Measurements from ENCODE around the gene IKZF1.
A peak's percentile ranks its signal among the peaks of the same experiment; 100 is the strongest.

Gene IKZF1

GRCh38 chr7:50293509-50294179 lies 10.9 kb upstream of the IKZF1 start:
- no peak overlapping the region for H3K27ac ChIP-seq (ENCODE audit: insufficient read depth in 1 of 2, low read depth in 1 of 2, low read length in 2 of 2, poor library complexity in 1 of 2, severe bottlenecking in 2 of 2)
- no peaks in the 10 kb centered on the region for H3K36me3 ChIP-seq (ENCODE audit: control insufficient read depth in 4 of 4, insufficient read depth in 4 of 4, low read length in 3 of 4)
- no peaks in the 10 kb centered on the region for H3K4me1 ChIP-seq (ENCODE audit: control extremely low read depth in 1 of 4, control insufficient read depth in 4 of 4, insufficient read depth in 4 of 4, low read length in 3 of 4)
- POLR2A ChIA-PET = no interaction called here
- H3K27me3 ChIP-seq (replicated peaks in 2 of 5; ENCODE audit: control insufficient read depth in 4 of 5, insufficient read depth in 5 of 5, low read length in 4 of 5) = no peaks in the 10 kb centered on the region
- H3K9me3 ChIP-seq (ENCODE audit: control extremely low read depth in 1 of 5, control insufficient read depth in 4 of 5, insufficient read depth in 2 of 5, low read depth in 1 of 5, low read length in 4 of 5) = no peaks in the 10 kb centered on the region
- DNase-seq = no peak
- no peak overlapping the region for H3K4me3 ChIP-seq (ENCODE audit: control insufficient read depth in 1 of 7, extremely low read depth in 1 of 7, insufficient read depth in 4 of 7, low read depth in 2 of 7, low read length in 6 of 7)
- 86% methylated on average over 5 of the region's 7 CpGs for WGBS (ENCODE audit: insufficient coverage)
- CTCF ChIA-PET = interaction anchor here (0.8 to 1.3 kb wide), 2 partner anchors 12 to 87 kb away, joined by 3 read pairs; no protein-coding TSS in a partner anchor

- H3K36me3 ChIP-seq (ENCODE audit: control insufficient read depth in 4 of 4, insufficient read depth in 4 of 4, low read length in 3 of 4) = no peaks in the 10 kb centered on the region
- H3K9me3 ChIP-seq (ENCODE audit: control extremely low read depth in 1 of 5, control insufficient read depth in 4 of 5, insufficient read depth in 2 of 5, low read depth in 1 of 5, low read length in 4 of 5) = no peaks in the 10 kb centered on the region
- ChIA-PET CTCF (interaction anchor here (1.2 to 1.3 kb wide), 3 partner anchors 13 to 75 kb away, joined by 3 read pairs; no protein-coding TSS in a partner anchor), POLR2A (no interaction called here)
- WGBS (ENCODE audit: insufficient coverage) = 93% methylated on average over 3 of the region's 5 CpGs
- H3K4me3 ChIP-seq (ENCODE audit: control insufficient read depth in 1 of 7, extremely low read depth in 1 of 7, insufficient read depth in 4 of 7, low read depth in 2 of 7, low read length in 6 of 7) = no peak overlapping the region
- peaks cover 0 to 1% (median under 1%) of the 10 kb centered on the region in 4 experiments for H3K4me1 ChIP-seq (ENCODE audit: control extremely low read depth in 1 of 4, control insufficient read depth in 4 of 4, insufficient read depth in 4 of 4, low read length in 3 of 4)
- no peak for DNase-seq
- H3K27ac ChIP-seq (ENCODE audit: insufficient read depth in 1 of 2, low read depth in 1 of 2, low read length in 2 of 2, poor library complexity in 1 of 2, severe bottlenecking in 2 of 2) = no peak overlapping the region
- no peaks in the 10 kb centered on the region for H3K27me3 ChIP-seq (replicated peaks in 2 of 5; ENCODE audit: control insufficient read depth in 4 of 5, insufficient read depth in 5 of 5, low read length in 4 of 5)
Measured at GRCh38 chr7:50295133-50295532, 9.4 kb upstream of the IKZF1 start.

DNA sequence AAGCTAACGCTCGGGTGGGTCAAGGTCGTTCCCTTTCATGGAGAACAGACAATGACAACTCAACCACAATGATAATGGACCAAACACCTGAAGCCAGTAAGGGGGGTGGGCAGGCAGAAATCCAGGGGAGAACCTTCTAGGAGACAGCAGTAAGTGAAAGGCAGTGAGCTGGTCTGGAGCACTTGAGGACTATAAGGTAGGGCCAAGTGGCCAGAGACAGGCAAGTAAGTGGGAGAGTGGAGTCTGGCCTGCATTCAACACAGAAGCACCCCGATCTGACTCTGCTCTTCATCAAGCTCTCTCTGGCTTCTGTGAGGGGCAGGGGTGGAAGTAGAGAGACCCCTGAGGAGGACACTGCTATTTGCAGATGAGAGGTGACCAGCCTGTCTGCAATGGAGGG lies 7.7 kb upstream of the IKZF1 start:
- H3K9me3 ChIP-seq (ENCODE audit: control extremely low read depth in 1 of 5, control insufficient read depth in 4 of 5, insufficient read depth in 2 of 5, low read depth in 1 of 5, low read length in 4 of 5) = no peaks in the 10 kb centered on the region
- DNase-seq = no peak
- H3K4me3 ChIP-seq (ENCODE audit: control insufficient read depth in 1 of 7, extremely low read depth in 1 of 7, insufficient read depth in 4 of 7, low read depth in 2 of 7, low read length in 6 of 7) = no peak overlapping the region
- no peak overlapping the region for H3K27ac ChIP-seq (ENCODE audit: insufficient read depth in 1 of 2, low read depth in 1 of 2, low read length in 2 of 2, poor library complexity in 1 of 2, severe bottlenecking in 2 of 2)
- WGBS (ENCODE audit: insufficient coverage) = 93% methylated on average over 1 of the region's 4 CpGs
- POLR2A ChIA-PET = interaction anchor here (0.6 kb wide), 1 partner anchor 143 kb away, joined by 3 read pairs; no protein-coding TSS in a partner anchor
- peaks cover 0 to 9% (median 6%) of the 10 kb centered on the region in 4 experiments for H3K4me1 ChIP-seq (ENCODE audit: control extremely low read depth in 1 of 4, control insufficient read depth in 4 of 4, insufficient read depth in 4 of 4, low read length in 3 of 4)
- CTCF ChIA-PET = interaction anchor here (0.9 to 1.7 kb wide), 3 partner anchors 39 to 90 kb away, joined by 3 read pairs; no protein-coding TSS in a partner anchor
- H3K36me3 ChIP-seq (ENCODE audit: control insufficient read depth in 4 of 4, insufficient read depth in 4 of 4, low read length in 3 of 4) = no peaks in the 10 kb centered on the region
- no peaks in the 10 kb centered on the region for H3K27me3 ChIP-seq (replicated peaks in 2 of 5; ENCODE audit: control insufficient read depth in 4 of 5, insufficient read depth in 5 of 5, low read length in 4 of 5)

DNA sequence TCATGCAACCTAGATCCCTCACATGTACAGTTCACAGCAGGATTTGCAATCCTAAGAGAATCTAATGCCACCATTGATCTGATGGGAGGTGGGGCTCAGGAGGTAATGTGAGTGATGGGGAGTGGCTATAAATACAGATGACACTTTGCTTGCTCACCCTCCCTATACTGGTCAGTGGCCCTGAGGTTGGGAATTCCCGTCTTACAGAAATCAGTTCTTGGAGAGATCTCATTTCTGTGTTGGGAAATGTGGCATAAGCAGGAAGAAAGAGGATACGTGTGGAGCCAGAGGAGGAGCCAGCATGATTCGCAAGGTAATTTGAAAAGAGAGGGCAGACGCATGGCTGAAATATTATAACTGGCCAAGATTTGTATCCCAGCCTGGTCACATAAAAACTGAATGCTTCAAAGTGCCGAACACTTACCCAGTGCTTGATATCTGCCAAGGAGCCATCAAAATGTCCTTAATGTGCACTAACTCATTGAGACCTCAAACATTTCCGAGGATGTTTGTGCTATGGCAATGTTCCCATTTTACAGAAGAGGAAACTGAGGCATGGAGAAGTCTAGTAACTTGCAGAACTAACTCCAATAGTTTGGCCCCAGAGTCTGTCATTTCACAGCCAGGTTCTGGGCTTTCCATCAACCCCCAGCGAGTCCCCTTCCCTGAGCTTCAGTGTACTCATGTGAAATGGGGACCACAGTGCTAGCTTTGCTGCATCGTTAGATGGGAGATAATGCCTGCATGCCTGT lies 5.5 kb upstream of the IKZF1 start:
- H3K4me1 ChIP-seq (ENCODE audit: control extremely low read depth in 1 of 4, control insufficient read depth in 4 of 4, insufficient read depth in 4 of 4, low read length in 3 of 4) = peaks cover 0 to 14% (median 8%) of the 10 kb centered on the region in 4 experiments
- no peak for DNase-seq
- H3K9me3 ChIP-seq (ENCODE audit: control extremely low read depth in 1 of 5, control insufficient read depth in 4 of 5, insufficient read depth in 2 of 5, low read depth in 1 of 5, low read length in 4 of 5) = no peaks in the 10 kb centered on the region
- no peak overlapping the region for H3K27ac ChIP-seq (ENCODE audit: insufficient read depth in 1 of 2, low read depth in 1 of 2, low read length in 2 of 2, poor library complexity in 1 of 2, severe bottlenecking in 2 of 2)
- H3K4me3 ChIP-seq (ENCODE audit: control insufficient read depth in 1 of 7, extremely low read depth in 1 of 7, insufficient read depth in 4 of 7, low read depth in 2 of 7, low read length in 6 of 7) = no peak overlapping the region
- WGBS (ENCODE audit: insufficient coverage) = 97% methylated on average over 6 of the region's 8 CpGs
- ChIA-PET CTCF (interaction anchor here (0.8 to 2.8 kb wide), 7 partner anchors 10 to 114 kb away, joined by 3 to 10 read pairs (median 4); no protein-coding TSS in a partner anchor), POLR2A (no interaction called here)
- H3K27me3 ChIP-seq (replicated peaks in 2 of 5; ENCODE audit: control insufficient read depth in 4 of 5, insufficient read depth in 5 of 5, low read length in 4 of 5) = no peaks in the 10 kb centered on the region
- H3K36me3 ChIP-seq (ENCODE audit: control insufficient read depth in 4 of 4, insufficient read depth in 4 of 4, low read length in 3 of 4) = no peaks in the 10 kb centered on the region

DNA sequence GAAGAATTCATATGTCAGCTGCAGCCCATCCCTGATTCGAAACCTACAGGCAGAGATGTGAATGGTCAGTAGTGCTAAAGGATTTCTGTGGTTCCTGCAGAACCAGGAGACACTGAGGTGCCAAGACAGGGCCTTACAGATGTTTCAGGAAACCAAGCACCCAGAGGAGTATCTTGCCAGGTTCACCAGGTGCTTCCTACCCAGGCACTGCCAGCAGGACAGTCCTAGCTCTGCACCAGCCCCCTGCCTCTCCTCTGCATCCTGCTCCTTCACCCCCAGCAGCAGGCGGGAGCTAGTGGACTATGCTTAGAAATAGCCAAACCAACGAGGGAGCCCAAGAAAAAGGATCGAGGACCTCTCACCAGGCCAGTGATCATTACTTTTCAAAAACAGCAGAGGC lies 4.2 kb upstream of the IKZF1 start:
- ChIA-PET CTCF (interaction anchor here (1.0 to 2.8 kb wide), 9 partner anchors 9 to 94 kb away, joined by 3 to 10 read pairs (median 4); no protein-coding TSS in a partner anchor), POLR2A (no interaction called here)
- Histone ChIP-seq H3K9me3 (ENCODE audit: control extremely low read depth in 1 of 5, control insufficient read depth in 4 of 5, insufficient read depth in 2 of 5, low read depth in 1 of 5, low read length in 4 of 5) (no peaks in the 10 kb centered on the region), H3K36me3 (ENCODE audit: control insufficient read depth in 4 of 4, insufficient read depth in 4 of 4, low read length in 3 of 4) (no peaks in the 10 kb centered on the region), H3K27ac (ENCODE audit: insufficient read depth in 1 of 2, low read depth in 1 of 2, low read length in 2 of 2, poor library complexity in 1 of 2, severe bottlenecking in 2 of 2) (no peak overlapping the region), H3K4me1 (ENCODE audit: control extremely low read depth in 1 of 4, control insufficient read depth in 4 of 4, insufficient read depth in 4 of 4, low read length in 3 of 4) (peaks cover 0 to 14% (median 9%) of the 10 kb centered on the region in 4 experiments), H3K27me3 (replicated peaks in 2 of 5; ENCODE audit: control insufficient read depth in 4 of 5, insufficient read depth in 5 of 5, low read length in 4 of 5) (no peaks in the 10 kb centered on the region), H3K4me3 (ENCODE audit: control insufficient read depth in 1 of 7, extremely low read depth in 1 of 7, insufficient read depth in 4 of 7, low read depth in 2 of 7, low read length in 6 of 7) (no peak overlapping the region)
- DNase-seq = peak in 1 of 3 donors; percentile 59
- 52% methylated on average over 4 of the region's 4 CpGs for WGBS (ENCODE audit: insufficient coverage)

DNA sequence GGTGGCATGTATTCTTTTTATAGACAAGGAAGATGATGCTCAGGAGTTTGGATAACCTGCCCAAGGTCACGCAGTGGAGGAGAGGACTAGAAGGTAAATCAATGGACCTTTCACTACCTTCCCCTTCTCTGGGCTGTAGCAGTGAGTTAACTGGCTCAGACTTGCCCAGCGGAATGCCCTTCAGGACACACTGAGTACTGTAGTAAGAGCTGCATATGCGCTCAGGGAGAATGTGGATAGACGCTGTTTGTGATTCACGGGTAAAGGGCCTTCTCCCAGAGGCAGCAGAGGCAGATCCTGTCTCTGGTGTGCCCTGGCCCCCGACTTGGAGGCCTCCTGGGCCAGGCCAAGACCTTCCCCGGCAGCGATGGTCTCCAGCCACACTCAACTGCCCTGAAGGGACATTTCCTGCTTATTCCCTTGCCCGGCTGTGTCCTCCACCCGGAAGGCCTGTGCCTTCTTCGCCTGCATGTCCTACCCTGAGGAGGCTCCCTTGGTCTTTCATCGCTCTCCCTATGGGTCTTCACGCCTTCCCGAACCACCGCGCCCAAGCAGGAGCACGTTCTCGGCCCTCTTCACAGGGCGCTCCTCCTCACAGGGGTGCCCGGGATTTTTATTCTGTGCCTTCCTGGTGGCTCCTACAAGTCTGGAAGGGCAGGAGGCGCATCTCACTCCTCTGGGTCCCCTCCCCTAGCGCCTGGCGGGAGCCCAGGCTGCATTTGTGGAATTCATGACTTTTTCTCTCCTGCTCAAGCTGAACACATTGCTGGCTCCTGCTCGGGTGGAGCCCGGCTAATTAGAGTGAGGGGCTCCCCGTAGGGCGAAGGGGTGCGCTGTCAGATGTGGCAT lies 1.8 kb upstream of the IKZF1 start:
- Histone ChIP-seq H3K27me3 (replicated peaks in 2 of 5; ENCODE audit: control insufficient read depth in 4 of 5, insufficient read depth in 5 of 5, low read length in 4 of 5) (no peaks in the 10 kb centered on the region), H3K4me1 (ENCODE audit: control extremely low read depth in 1 of 4, control insufficient read depth in 4 of 4, insufficient read depth in 4 of 4, low read length in 3 of 4) (peaks cover 8 to 24% (median 18%) of the 10 kb centered on the region in 4 experiments), H3K27ac (ENCODE audit: insufficient read depth in 1 of 2, low read depth in 1 of 2, low read length in 2 of 2, poor library complexity in 1 of 2, severe bottlenecking in 2 of 2) (no peak overlapping the region), H3K9me3 (ENCODE audit: control extremely low read depth in 1 of 5, control insufficient read depth in 4 of 5, insufficient read depth in 2 of 5, low read depth in 1 of 5, low read length in 4 of 5) (no peaks in the 10 kb centered on the region), H3K36me3 (ENCODE audit: control insufficient read depth in 4 of 4, insufficient read depth in 4 of 4, low read length in 3 of 4) (peaks cover 0 to 12% (median 0%) of the 10 kb centered on the region in 4 experiments), H3K4me3 (ENCODE audit: control insufficient read depth in 1 of 7, extremely low read depth in 1 of 7, insufficient read depth in 4 of 7, low read depth in 2 of 7, low read length in 6 of 7) (peak overlapping the region in 1 of 7 experiments; percentile 97)
- POLR2A ChIA-PET = interaction anchor here (1.0 kb wide), 1 partner anchor 36 kb away, joined by 3 read pairs; no protein-coding TSS in a partner anchor
- CTCF ChIA-PET = interaction anchor here (4.7 kb wide), 1 partner anchor 89 kb away, joined by 20 read pairs; no protein-coding TSS in a partner anchor
- 98% methylated on average over 27 of the region's 28 CpGs for WGBS (ENCODE audit: insufficient coverage)
- peak in 1 of 3 donors; percentile 47 for DNase-seq
